Gastrocnemius medialis (tissue), 4 donors: Measurements from ENCODE around the gene FASTKD2.

Experiments used
- CTCF ChIP-seq, 5 experiments: fragments of 450-650 bp in 3 of 5; fragments of 200-600 bp in 2 of 5; sonication (generic) in 2 of 5; IDR thresholded peaks in 4 of 5; conservative IDR thresholded peaks in 1 of 5; 1 replicate in 4 of 5; 2 replicates in 1 of 5; pipeline ENCODE4 v1.5.1; 2016 to 2019; ENCODE audit warnings: antibody characterized with exemption in 5 of 5, mild to moderate bottlenecking in 3 of 5, moderate library complexity in 3 of 5
- POLR2A ChIP-seq, 2 donors: fragments of 450-650 bp; IDR thresholded peaks; one replicate each; pipeline ENCODE4 v1.6.1; 2017; ENCODE audit warnings: antibody characterized with exemption in 2 of 2, mild to moderate bottlenecking in 2 of 2, moderate library complexity in 2 of 2

- TF ChIP-seq CTCF (IDR thresholded peaks at IDR 0.05 in 4 of 5, conservative IDR thresholded peaks at IDR 0.05 in 1 of 5) = no peak
- TF ChIP-seq POLR2A (IDR thresholded peaks at IDR 0.05) = no peak
These were observed 28.5 kb upstream of the FASTKD2 start for GRCh38 chr2:206736935-206737334.
